Keratinocyte (primary cell): ENCODE results near the gene KRT5.

Experiments used
- EZH2 ChIP-seq: IDR thresholded peaks from one replicate; pipeline ENCODE4 v1.6.1; 2012; ENCODE audit warnings: inconsistent platforms, mild to moderate bottlenecking, low read length, moderate library complexity
- TF ChIP-seq, protein P1 (sequence below), 3 experiments: IDR thresholded peaks in 1 of 3; conservative IDR thresholded peaks in 1 of 3; optimal IDR thresholded peaks in 1 of 3; 2 replicates in 2 of 3; 3 replicates in 1 of 3; pipeline versions ENCODE3 to v1.5.1; 2011; ENCODE audit warnings: low read length in 3 of 3, mild to moderate bottlenecking in 3 of 3, moderate library complexity in 2 of 3, control low read depth in 1 of 3, inconsistent platforms in 1 of 3; ENCODE audit not compliant: insufficient read depth in 2 of 3; ENCODE audit errors: extremely low read depth in 1 of 3

DNA sequence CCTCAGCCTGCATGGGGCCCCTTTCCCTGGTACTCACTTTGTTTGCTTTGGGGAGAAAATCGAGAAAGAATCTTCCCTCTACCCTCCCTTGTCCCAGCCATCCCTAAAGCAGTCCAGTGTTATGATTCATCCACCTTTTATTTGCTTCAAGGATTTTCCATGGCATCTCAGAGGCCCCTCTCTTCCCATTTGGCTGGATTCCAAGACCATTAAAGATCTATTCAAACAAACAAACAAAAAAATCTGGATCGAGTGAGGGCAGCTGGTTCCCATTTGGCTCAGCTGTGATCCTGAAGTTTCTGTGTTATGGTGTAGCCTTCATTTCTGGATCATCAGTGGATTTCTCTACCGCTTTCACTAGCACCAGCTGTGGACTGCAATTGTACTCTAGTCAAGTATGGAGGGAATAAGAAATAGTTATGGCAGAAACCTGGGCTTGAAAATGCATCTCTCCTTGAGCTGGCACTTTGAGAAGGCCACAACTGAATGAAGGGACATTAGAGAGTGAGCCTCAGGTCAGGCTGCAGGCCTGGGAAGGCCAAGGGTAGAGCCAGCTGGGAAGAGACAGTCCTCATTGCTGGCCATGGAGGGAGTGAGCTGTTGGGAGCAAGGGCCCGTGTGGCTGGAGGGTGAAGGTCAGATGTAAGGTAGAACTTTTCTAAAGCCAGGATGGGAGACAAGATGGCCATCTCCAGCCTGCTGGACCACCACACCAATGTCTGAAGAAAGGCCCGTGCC lies 19.1 kb upstream of the KRT5 start:
- TF ChIP-seq, protein P1, sequence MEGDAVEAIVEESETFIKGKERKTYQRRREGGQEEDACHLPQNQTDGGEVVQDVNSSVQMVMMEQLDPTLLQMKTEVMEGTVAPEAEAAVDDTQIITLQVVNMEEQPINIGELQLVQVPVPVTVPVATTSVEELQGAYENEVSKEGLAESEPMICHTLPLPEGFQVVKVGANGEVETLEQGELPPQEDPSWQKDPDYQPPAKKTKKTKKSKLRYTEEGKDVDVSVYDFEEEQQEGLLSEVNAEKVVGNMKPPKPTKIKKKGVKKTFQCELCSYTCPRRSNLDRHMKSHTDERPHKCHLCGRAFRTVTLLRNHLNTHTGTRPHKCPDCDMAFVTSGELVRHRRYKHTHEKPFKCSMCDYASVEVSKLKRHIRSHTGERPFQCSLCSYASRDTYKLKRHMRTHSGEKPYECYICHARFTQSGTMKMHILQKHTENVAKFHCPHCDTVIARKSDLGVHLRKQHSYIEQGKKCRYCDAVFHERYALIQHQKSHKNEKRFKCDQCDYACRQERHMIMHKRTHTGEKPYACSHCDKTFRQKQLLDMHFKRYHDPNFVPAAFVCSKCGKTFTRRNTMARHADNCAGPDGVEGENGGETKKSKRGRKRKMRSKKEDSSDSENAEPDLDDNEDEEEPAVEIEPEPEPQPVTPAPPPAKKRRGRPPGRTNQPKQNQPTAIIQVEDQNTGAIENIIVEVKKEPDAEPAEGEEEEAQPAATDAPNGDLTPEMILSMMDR (optimal IDR thresholded peaks at IDR 0.05 in 1 of 3, IDR thresholded peaks at IDR 0.05 in 1 of 3, conservative IDR thresholded peaks at IDR 0.05 in 1 of 3; ENCODE audit: extremely low read depth in 1 of 3, insufficient read depth in 2 of 3, low read length in 3 of 3), result no peak
- no peak for TF ChIP-seq EZH2
